Activated T-cell treated with anti-CD3 and anti-CD28 coated beads, Interleukin-2, amount 50 U/mL, for 48 hours (primary cell): Measurements from ENCODE around the gene CELF2.
A peak's percentile ranks its signal among the peaks of the same experiment; 100 is the strongest.
"Not testable (repeated sequence)": the region's sequence is repeated elsewhere in the genome, so short reads cannot be mapped to it uniquely, and the experiment has no call there.

Experiments used
- DNase-seq, 2 experiments: peaks; one replicate each; pipeline ENCODE4 v3.0.0-alpha.2; 2020

CELF2 gene

DNA sequence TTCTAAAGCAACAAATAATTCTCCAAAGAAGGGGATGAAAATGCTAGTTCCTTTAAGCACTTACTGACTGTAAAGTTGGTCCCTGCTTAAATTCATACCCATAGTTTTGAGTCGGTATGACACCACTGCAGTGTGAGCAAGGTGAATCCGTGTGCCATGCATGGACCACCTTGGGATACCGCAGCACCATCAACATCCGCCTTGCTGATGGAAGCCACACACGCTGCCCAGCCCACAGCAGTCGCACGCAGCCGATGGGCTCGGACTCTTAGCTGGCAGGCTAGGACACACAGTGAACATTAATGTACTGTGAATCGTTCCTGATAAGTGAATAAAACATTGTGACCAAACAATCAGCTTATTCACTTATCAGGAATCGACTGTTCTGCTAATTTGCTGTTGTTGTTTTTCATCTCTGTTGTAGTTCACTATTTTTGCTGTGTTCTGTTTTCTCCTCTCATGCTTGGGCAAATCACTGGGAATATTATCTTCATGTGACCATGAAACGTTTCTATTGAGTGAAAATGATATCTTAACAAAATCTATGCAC is 318.3 kb downstream of the CELF2 start:
- DNase-seq, result no peak

DNA sequence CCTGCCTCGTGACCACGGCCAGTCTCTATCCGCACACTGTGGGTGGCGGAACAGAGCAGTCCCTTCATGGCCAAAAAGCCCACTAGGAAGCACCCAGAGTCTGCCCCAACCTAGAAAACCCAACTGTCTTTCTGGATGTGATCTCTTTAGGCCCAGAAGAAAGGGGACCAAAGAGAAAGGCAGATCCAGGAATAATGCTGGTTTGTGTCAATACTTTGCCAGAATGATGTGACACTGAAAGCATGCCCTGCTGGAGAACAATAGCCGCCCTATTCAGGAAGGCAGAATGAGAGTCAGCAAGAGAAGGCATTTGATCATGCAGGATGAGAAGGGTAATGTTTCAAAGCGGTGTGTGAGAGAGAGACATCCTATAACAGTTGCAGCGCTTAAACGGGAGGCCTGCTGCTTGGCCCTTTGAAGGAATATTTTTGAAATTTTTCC is 319.1 kb downstream of the CELF2 start:
- no peak for DNase-seq

DNA sequence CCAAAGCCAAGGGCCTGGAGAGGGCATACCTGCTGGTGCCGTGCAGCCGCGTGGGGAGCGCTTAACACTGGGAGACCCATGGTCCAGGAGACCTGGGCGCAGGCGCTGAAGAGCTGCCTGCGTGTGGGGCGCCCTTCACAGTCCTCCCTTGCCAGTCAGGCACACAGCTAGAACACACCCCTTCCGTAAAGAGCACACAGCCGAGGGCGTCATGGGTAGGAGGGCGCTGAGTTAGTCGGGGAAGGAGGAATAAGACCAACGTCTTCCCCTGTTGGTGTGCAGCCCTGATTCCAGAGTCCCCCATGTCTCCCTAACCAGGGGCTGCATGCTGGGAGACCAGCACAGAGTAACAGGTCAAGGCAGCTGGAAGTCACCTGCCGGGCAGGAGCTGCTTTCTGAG is 319.8 kb downstream of the CELF2 start:
- DNase-seq, result peak in 1 of 2 experiments; percentile 51

GRCh38 chr10:11338160-11338844 is 320.6 kb downstream of the CELF2 start:
- no peak for DNase-seq

GRCh38 chr10:11339013-11339412 is 321.3 kb downstream of the CELF2 start:
- DNase-seq, result no peak

DNA sequence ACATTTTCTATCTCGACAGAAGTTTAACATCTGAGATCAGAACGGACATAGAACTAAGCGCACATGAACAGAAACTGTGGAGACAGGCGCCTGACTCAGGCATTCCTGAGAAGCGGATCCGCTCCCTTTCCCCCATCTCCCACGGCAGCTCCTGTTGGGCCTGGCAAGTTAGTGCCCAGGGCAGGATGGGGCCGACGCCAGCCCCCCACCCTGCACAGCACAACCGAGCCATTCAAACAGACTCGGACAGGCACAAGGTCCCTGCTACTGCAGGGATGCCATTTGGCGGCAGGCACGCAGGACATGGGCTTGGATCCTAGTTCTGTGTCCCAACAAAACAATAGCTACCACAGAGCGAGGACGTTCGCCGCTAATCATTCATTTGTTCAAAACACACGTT is 322.0 kb downstream of the CELF2 start:
- no peak for DNase-seq

GRCh38 chr10:11341283-11341960 is 323.8 kb downstream of the CELF2 start:
- DNase-seq, result no peak

DNA sequence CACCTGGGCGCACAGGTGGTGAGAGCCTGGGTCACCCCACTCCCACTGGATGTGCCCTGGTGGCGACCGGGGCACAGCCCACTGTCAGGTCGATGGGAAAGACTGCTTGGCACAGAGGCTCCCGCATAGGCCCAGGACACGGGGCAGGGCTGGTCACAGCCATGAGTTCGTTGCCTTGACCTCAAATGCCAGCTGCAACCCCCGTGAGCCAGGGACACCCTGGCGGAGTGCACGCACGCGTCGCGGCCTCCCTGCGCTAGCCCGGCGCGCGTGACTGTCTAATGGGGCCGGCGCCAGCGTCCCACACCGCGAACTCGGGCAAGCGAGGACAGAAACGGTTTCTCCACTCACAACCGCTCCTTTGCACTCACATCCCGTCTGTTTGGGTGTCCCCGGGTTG is 326.4 kb downstream of the CELF2 start:
- DNase-seq, result no peak

DNA sequence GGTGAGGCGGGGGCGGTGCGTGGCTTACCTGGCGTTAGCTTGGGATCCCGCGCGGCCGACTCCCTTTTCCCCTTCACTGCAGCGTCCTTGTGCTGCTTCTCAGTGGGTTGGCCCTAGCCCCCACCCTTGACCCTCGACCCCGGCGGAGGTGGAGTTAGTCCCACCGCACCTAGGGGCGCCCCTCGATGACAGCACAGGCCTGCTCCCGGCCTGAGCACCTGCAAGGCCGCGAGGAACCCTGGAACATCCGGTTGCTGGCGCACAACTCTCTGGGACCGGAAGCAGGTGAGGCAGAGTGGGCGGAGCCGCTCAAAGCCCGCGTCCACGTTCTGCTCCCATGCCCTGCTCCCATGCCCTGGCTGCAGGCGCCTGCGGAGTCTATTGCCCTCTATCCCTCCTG is 326.9 kb downstream of the CELF2 start:
- no peak for DNase-seq

GRCh38 chr10:11345224-11346054 is 327.8 kb downstream of the CELF2 start:
- DNase-seq, result no peak

DNA sequence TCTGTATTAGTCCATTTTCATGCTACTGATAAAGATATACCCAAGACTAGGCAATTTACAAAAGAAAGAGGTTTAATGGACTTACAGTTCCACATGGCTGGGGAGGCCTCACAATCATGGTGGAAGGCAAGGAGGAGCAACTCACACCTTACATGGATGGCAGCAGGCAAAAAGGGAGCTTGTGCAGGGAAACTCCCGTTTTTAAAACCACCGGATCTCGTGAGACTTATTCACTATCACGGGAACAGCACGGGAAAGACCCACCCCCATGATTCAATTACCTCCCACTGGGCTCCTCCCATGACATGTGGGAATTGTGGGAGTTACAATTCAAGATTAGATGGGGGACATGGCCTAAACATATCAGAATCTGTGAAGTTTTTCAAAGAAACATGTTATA is 329.9 kb downstream of the CELF2 start:
- not testable (repeated sequence) for DNase-seq

- DNase-seq, result no peak
Observed at GRCh38 chr10:11351801-11352200, 334.1 kb downstream of the CELF2 start.

DNA sequence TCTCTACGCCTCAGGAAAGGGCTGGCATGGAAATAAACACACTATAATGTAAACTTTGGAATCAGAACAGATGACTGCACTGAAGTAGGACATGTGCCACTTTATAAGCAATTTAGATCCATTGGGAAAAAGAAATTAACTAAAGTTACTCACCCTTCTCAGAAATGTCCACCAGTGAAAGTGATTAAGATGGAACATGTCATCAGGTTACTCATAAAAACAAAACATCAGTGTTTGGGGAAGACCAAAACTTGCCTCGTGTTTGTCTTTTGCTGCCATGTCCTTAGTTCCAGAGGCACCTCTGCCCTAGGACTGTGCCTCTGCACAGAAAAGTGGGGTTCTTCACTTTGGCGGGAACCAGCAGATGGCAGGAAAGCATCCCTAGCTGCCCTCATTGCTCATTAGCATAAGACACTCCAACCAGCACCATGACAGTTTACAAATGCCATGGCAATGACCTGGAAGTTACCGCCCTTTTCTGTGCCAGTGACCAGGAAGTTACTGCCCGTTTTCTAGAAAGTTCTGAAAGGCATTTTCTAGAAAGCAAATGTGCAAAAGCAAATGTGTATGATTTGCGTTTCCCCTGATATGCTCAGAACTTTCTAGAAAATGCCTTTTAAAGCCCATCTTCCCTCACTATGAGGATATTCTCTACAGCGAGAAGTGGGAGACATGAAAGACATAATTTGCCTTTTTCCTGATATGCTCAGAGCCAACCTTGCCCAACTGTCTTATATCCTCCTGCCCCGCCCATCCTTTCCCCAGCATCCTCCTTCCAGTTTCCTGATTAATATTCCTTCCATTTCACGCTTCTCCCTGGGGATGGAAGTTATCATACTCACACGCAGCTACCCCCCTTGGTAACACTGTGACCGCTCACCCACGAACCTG is 335.6 kb downstream of the CELF2 start:
- no peak for DNase-seq

GRCh38 chr10:11354823-11355222 is 337.2 kb downstream of the CELF2 start:
- DNase-seq, result no peak

- no peak for DNase-seq
Observed at GRCh38 chr10:11355592-11355991, 337.9 kb downstream of the CELF2 start.

GRCh38 chr10:11357439-11357838 is 339.8 kb downstream of the CELF2 start:
- DNase-seq, result no peak

GRCh38 chr10:11358011-11358410 is 340.3 kb downstream of the CELF2 start:
- DNase-seq, result no peak

DNA sequence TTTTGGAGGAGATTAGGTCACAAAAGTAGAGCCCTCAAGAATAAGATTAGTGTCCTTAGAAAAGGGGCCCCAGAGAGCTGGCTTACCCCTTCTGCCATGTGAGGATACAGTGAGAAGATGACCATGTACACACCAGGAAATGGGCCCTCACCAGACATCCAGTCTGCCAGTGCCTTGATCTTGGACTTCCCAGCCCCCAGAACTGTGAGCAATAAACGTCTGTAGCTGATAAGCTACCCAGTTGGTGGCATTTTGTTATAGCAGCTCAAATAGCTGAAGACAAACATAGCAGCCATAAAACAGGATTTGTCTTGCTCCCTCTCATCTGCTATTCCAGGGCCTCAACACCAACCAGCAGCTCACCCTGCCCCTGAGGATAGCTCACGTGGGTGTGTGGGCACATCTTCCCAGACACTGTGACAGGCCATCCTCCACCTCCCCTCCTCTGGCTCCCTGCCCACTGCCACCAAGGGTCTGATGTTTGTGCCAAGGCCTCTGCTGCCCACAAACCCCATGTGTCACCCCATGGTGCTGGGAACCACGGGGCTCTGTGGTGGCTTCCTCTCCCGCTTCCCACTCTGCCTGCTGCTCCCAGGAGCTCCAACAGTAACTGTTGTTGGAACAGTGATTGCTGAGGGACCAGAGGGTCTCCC is 341.4 kb downstream of the CELF2 start:
- no peak for DNase-seq

GRCh38 chr10:11359869-11360268 is 342.2 kb downstream of the CELF2 start:
- DNase-seq, result no peak

- no peak for DNase-seq
Observed at GRCh38 chr10:11363497-11363896, 345.8 kb downstream of the CELF2 start.

DNA sequence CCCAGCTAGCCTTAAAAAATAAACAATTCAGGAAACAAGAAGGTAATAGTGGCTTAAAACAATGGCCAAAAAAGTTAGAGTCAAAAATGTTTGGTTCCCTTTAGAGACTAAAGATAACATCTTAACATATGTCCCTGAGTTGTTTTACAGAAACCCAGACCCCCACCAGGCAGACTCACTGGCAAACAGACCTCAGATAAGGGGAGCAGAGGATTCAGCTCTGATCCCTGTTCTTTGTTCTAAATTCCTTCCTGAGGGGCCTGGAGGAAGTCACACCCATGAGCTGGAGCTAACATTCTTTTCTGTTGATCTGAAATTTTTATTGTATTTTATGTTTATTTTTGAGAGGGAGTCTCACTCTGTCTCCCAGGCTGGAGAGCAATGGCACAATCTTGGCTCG is 346.6 kb downstream of the CELF2 start:
- no peak for DNase-seq

DNA sequence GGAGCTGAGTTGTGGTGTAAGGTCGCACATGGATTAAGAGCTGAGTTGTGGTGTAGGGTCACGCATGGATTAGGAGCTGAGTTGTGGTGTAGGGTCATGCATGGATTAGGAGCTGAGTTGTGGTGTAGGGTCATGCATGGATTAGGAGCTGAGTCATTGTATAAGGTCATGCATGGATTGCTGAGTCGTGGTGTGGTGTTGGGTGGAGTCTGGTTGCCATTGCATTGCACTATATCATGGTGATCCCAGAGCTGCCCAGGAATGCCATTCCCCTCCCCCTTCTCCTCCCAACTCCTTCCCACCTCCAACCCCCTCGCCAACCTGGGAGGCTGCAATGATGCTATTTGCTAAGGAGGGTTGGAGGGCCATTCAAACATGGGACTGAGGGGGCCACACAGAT is 349.2 kb downstream of the CELF2 start:
- not testable (repeated sequence) for DNase-seq
